Activated CD4-positive, alpha-beta T cell treated with anti-CD3 and anti-CD28 coated beads, Interleukin-2, amount 10 ng/mL, durations not matched to agents 7 days and 5 days (primary cell): ENCODE data around the gene LRSAM1. TPM values are rescaled to one million over a fixed set of nuclear protein-coding genes. Genes with fewer than 3 reads are reported as not detected.

Source experiments
- CTCF ChIA-PET: fragments of 350-600 bp; sonication (Branson Sonifier 250); formaldehyde crosslinking; loops from one replicate; lab custom pipeline; 2021; ENCODE audit warnings: antibody characterized with exemption; lab: Charles Lee
- POLR2A ChIA-PET: fragments of 350-600 bp; sonication (Branson Sonifier 250); formaldehyde crosslinking; loops from one replicate; lab custom pipeline; 2021; ENCODE audit warnings: antibody characterized with exemption; lab: Charles Lee
- DNase-seq: peaks from one replicate; pipeline ENCODE4 v3.0.0-alpha.2; 2020
- H3K27ac Mint-ChIP-seq: one replicate; pipeline ENCODE4 v1.8.0; 2021; ENCODE audit warnings: mild to moderate bottlenecking, moderate library complexity, mixed read lengths
- H3K27me3 Mint-ChIP-seq: one replicate; pipeline ENCODE4 v1.8.0; 2021; ENCODE audit warnings: mixed read lengths
- H3K36me3 Mint-ChIP-seq: one replicate; pipeline ENCODE4 v1.8.0; 2021; ENCODE audit warnings: low read depth, mixed read lengths
- H3K4me1 Mint-ChIP-seq: one replicate; pipeline ENCODE4 v1.8.0; 2021; ENCODE audit warnings: mixed read lengths
- H3K4me3 Mint-ChIP-seq: one replicate; pipeline ENCODE4 v1.8.0; 2021; ENCODE audit warnings: mild to moderate bottlenecking, moderate library complexity, mixed read lengths
- H3K9me3 Mint-ChIP-seq: one replicate; pipeline ENCODE4 v1.8.0; 2021; ENCODE audit warnings: mixed read lengths
- total RNA-seq, 2 experiments: library from RNA; stranded (reverse); gene quantifications; one replicate each; pipeline ENCODE4 v1.2.3, GENCODE V29; 2021

Gene LRSAM1
- total RNA-seq, 2 experiments from 2014 or later = 13.3 to 13.6 TPM

GRCh38 chr9:127474592-127474991 is 23.3 kb downstream of the LRSAM1 start:
- no peaks in the 10 kb centered on the region for H3K9me3 Mint-ChIP-seq
- ChIA-PET POLR2A (no interaction called here), CTCF (interaction anchor here (1.0 kb wide), 1 partner anchor 19 kb away, joined by 5 read pairs; no protein-coding TSS in a partner anchor)
- H3K27ac Mint-ChIP-seq = no peak overlapping the region
- no peak for DNase-seq
- H3K27me3 Mint-ChIP-seq = no peaks in the 10 kb centered on the region
- no peak overlapping the region for H3K4me3 Mint-ChIP-seq
- H3K36me3 Mint-ChIP-seq = peaks cover 5% of the 10 kb centered on the region
- H3K4me1 Mint-ChIP-seq = no peaks in the 10 kb centered on the region

- H3K36me3 Mint-ChIP-seq = no peaks in the 10 kb centered on the region
- POLR2A ChIA-PET = no interaction called here
- no peaks in the 10 kb centered on the region for H3K4me1 Mint-ChIP-seq
- H3K27me3 Mint-ChIP-seq = no peaks in the 10 kb centered on the region
- H3K27ac Mint-ChIP-seq = no peak overlapping the region
- no peak for DNase-seq
- no peaks in the 10 kb centered on the region for H3K9me3 Mint-ChIP-seq
- CTCF ChIA-PET = interaction anchor here (1.2 to 1.3 kb wide), 2 partner anchors 9 to 11 kb away, joined by 3 to 5 read pairs; no protein-coding TSS in a partner anchor
- H3K4me3 Mint-ChIP-seq = no peak overlapping the region
Measured at GRCh38 chr9:127479507-127480081, 28.3 kb downstream of the LRSAM1 start.

GRCh38 chr9:127482662-127483061 is 31.4 kb downstream of the LRSAM1 start:
- H3K36me3 Mint-ChIP-seq = no peaks in the 10 kb centered on the region

GRCh38 chr9:127485995-127486394 is 34.7 kb downstream of the LRSAM1 start:
- no peaks in the 10 kb centered on the region for H3K36me3 Mint-ChIP-seq
- ChIA-PET POLR2A (no interaction called here), CTCF (interaction anchor here (0.5 kb wide), 1 partner anchor 98 kb away, joined by 3 read pairs; no protein-coding TSS in a partner anchor)
- H3K27ac Mint-ChIP-seq = no peak overlapping the region
- DNase-seq = no peak
- no peaks in the 10 kb centered on the region for H3K27me3 Mint-ChIP-seq
- no peaks in the 10 kb centered on the region for H3K4me1 Mint-ChIP-seq
- no peak overlapping the region for H3K4me3 Mint-ChIP-seq
- H3K9me3 Mint-ChIP-seq = no peaks in the 10 kb centered on the region

More at GRCh38 chr9:127482662-127483061, 31.4 kb downstream of the LRSAM1 start:
- H3K4me1 Mint-ChIP-seq = no peaks in the 10 kb centered on the region
- no peaks in the 10 kb centered on the region for H3K9me3 Mint-ChIP-seq
- no peaks in the 10 kb centered on the region for H3K27me3 Mint-ChIP-seq
- ChIA-PET CTCF (no interaction called here), POLR2A (no interaction called here)
- H3K27ac Mint-ChIP-seq = no peak overlapping the region
- DNase-seq = no peak
- no peak overlapping the region for H3K4me3 Mint-ChIP-seq

DNA sequence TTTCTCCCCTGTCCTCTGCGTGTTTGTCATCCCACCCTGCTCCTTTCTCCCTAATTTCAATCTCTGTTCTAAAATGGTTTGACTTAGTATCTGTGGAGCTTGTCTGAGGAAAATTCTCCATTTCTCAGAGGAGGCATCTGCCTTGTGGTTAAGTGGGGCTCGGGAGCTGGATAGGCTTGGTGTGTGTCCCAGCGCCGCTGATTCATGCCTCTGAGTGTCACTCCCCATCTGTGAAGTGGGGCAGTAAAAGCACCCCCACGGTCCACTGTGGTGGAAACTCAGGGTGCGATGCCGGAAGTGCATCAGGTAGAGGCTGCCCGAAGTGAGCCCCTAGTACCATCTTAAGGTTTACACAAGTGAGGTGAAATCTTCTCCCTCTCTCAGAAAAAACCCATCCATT is 37.6 kb downstream of the LRSAM1 start:
- ChIA-PET POLR2A (no interaction called here), CTCF (interaction anchor here (0.7 to 1.4 kb wide), 2 partner anchors 9 to 10 kb away, joined by 3 to 5 read pairs; no protein-coding TSS in a partner anchor)
- H3K9me3 Mint-ChIP-seq = no peaks in the 10 kb centered on the region
- H3K36me3 Mint-ChIP-seq = no peaks in the 10 kb centered on the region
- no peaks in the 10 kb centered on the region for H3K4me1 Mint-ChIP-seq
- no peak overlapping the region for H3K4me3 Mint-ChIP-seq
- no peak for DNase-seq
- no peak overlapping the region for H3K27ac Mint-ChIP-seq
- H3K27me3 Mint-ChIP-seq = no peaks in the 10 kb centered on the region

GRCh38 chr9:127489471-127490115 is 38.3 kb downstream of the LRSAM1 start:
- ChIA-PET POLR2A (no interaction called here), CTCF (interaction anchor here (0.7 to 1.9 kb wide), 5 partner anchors 9 to 34 kb away, joined by 3 to 5 read pairs (median 3); no protein-coding TSS in a partner anchor)
- Mint-ChIP-seq H3K36me3 (no peaks in the 10 kb centered on the region), H3K27ac (no peak overlapping the region), H3K9me3 (no peaks in the 10 kb centered on the region), H3K4me3 (no peak overlapping the region), H3K4me1 (no peaks in the 10 kb centered on the region), H3K27me3 (no peaks in the 10 kb centered on the region)
- no peak for DNase-seq

DNA sequence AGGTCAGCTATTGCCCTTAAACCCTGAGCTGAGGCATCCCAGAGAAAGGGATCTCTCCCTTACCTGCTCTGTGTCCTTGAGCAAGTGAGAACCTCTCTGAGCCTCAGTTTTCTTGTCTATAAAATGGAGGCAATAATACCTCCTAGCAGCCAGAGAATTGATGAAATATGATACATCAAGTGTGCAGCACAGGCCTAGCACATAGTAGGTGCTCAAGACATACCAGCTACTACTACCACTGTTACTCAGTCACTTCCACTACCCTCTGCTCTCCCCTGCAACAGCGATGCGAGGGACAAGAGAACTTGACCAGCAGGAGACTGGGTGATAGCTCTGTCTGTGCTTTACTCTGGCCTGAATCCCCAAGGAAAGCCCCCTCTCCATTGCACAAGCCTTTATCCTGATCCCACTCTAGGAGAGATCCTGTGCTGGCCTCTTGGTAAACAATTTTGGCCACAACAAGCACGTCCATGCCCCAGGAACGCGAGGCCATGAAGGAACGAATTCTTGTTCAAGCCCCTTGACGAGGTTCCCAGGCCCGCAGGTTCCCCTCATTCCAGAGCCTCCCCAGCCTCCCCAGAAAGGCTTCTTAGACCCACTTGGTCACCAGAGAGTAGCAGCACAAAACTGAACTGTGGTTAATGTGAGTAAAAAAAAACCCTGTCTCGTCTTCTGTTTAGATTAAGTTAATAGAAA is 39.4 kb downstream of the LRSAM1 start:
- DNase-seq = no peak
- H3K27ac Mint-ChIP-seq = no peak overlapping the region
- ChIA-PET POLR2A (no interaction called here), CTCF (interaction anchor here (0.7 to 1.9 kb wide), 4 partner anchors 11 to 401 kb away, joined by 3 to 4 read pairs (median 3); no protein-coding TSS in a partner anchor)
- H3K9me3 Mint-ChIP-seq = no peaks in the 10 kb centered on the region
- no peaks in the 10 kb centered on the region for H3K27me3 Mint-ChIP-seq
- H3K4me1 Mint-ChIP-seq = peaks cover 1% of the 10 kb centered on the region
- no peaks in the 10 kb centered on the region for H3K36me3 Mint-ChIP-seq
- no peak overlapping the region for H3K4me3 Mint-ChIP-seq

- Mint-ChIP-seq H3K27ac (no peak overlapping the region), H3K4me1 (peaks cover 7% of the 10 kb centered on the region), H3K27me3 (no peaks in the 10 kb centered on the region)
Measured at GRCh38 chr9:127491516-127491915, 40.2 kb downstream of the LRSAM1 start.

GRCh38 chr9:127492616-127493015 is 41.3 kb downstream of the LRSAM1 start:
- peak overlapping the region; percentile 31 for H3K27ac Mint-ChIP-seq
- no peak for DNase-seq
- H3K9me3 Mint-ChIP-seq = no peaks in the 10 kb centered on the region
- H3K27me3 Mint-ChIP-seq = no peaks in the 10 kb centered on the region
- peaks cover 8% of the 10 kb centered on the region for H3K36me3 Mint-ChIP-seq
- no peak overlapping the region for H3K4me3 Mint-ChIP-seq
- POLR2A ChIA-PET = no interaction called here
- H3K4me1 Mint-ChIP-seq = peaks cover 7% of the 10 kb centered on the region
- CTCF ChIA-PET = no interaction called here

More at GRCh38 chr9:127491516-127491915, 40.2 kb downstream of the LRSAM1 start:
- DNase-seq = no peak
- ChIA-PET POLR2A (no interaction called here), CTCF (no interaction called here)
- Mint-ChIP-seq H3K36me3 (peaks cover 8% of the 10 kb centered on the region), H3K9me3 (no peaks in the 10 kb centered on the region), H3K4me3 (no peak overlapping the region)

DNA sequence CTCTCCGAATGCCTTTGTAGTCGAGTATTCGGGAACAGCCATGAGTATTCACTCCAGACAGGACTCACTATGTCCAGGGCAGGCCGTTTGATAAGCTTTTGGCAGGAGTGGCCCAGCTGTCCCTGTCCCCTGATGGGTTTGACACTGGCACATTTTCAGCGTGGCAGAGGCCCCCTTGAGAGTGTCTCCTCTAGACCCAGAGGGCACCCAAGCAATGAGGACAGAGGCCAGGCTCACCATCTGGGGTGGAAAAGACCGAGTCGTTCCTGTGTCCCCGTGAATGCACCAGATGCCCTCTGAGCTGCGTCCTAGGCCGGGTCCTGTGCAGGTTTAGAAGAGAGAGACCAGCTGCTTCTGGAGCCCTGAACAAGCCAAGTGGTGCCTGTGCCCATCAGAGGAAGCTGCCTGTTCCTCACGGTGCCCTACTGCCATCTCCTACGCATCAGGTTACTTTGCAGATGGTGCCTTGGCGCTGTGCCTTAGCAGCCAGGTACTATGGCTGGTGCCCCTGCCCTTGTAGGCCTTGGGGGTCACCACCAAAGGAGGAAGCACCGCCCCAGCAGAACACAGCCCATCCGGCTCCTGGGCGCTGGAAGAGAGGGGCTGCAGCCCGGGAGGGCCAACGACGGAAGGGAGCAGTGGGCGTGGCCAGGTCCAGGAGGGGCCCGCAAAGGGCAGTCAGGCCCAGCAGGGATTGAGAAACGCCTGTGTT is 42.4 kb downstream of the LRSAM1 start:
- Mint-ChIP-seq H3K4me3 (no peak overlapping the region), H3K9me3 (no peaks in the 10 kb centered on the region), H3K27me3 (no peaks in the 10 kb centered on the region), H3K27ac (no peak overlapping the region), H3K36me3 (peaks cover 8% of the 10 kb centered on the region), H3K4me1 (peaks cover 7% of the 10 kb centered on the region)
- POLR2A ChIA-PET = no interaction called here
- CTCF ChIA-PET = interaction anchor here (1.2 kb wide), 1 partner anchor 19 kb away, joined by 3 read pairs; no protein-coding TSS in a partner anchor
- no peak for DNase-seq

- POLR2A ChIA-PET = no interaction called here
- CTCF ChIA-PET = interaction anchor here (1.0 to 1.2 kb wide), 2 partner anchors 19 to 33 kb away, joined by 3 read pairs; no protein-coding TSS in a partner anchor
- H3K27me3 Mint-ChIP-seq = no peaks in the 10 kb centered on the region
Measured at GRCh38 chr9:127494304-127494702, 43.0 kb downstream of the LRSAM1 start.

DNA sequence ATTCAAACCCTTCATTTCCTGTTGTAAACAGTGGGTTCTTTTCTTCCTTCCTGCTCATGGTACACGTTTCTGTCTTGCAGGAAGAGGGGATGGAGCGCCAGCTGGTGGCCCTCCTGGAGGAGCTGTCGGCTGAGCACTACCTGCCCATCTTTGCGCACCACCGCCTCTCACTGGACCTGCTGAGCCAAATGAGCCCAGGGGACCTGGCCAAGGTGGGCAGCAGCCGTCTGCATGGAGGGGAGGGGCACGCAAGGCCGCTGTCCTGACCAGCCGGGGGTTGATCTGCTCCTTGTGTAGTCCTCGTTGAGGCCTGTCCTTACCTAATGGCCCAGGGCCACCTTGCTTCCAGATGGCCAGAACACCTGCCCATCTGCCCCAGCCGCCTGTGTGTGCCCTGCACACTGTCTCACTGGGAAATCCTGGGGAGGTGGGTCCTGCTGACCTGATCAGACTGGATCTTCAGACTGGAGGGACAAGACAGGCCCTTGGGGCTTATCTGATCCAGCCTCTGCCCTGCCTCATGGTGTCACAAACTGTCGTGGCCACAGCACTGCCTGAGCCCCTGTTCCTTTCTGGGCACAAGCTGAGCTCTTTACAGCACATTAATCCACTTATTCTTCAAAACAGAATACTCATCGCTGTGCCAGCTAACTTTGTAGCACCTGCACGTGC is 44.7 kb downstream of the LRSAM1 start:
- ChIA-PET POLR2A (interaction anchor here (0.5 kb wide), 1 partner anchor 676 kb away, joined by 3 read pairs; no protein-coding TSS in a partner anchor), CTCF (no interaction called here)
- Mint-ChIP-seq H3K27me3 (no peaks in the 10 kb centered on the region), H3K4me3 (no peak overlapping the region), H3K27ac (peak overlapping the region; percentile 57), H3K9me3 (no peaks in the 10 kb centered on the region), H3K36me3 (peaks cover 8% of the 10 kb centered on the region), H3K4me1 (peaks cover 7% of the 10 kb centered on the region)
- DNase-seq = no peak

More at GRCh38 chr9:127494304-127494702, 43.0 kb downstream of the LRSAM1 start:
- no peak overlapping the region for H3K4me3 Mint-ChIP-seq
- no peak for DNase-seq
- H3K9me3 Mint-ChIP-seq = no peaks in the 10 kb centered on the region
- peaks cover 7% of the 10 kb centered on the region for H3K4me1 Mint-ChIP-seq
- peaks cover 8% of the 10 kb centered on the region for H3K36me3 Mint-ChIP-seq
- H3K27ac Mint-ChIP-seq = no peak overlapping the region
